Parathyroid adenoma (tissue), 2 donors: Measurements from ENCODE around the gene TCF15.

Experiments
- H2AFZ ChIP-seq: fragments of 300-600 bp; sonication (generic); one replicate; pipeline ENCODE4 v1.7.0; 2017; ENCODE audit warnings: antibody characterized with exemption, mild to moderate bottlenecking
- H3K27ac ChIP-seq: fragments of 300-600 bp; sonication (generic); one replicate; pipeline ENCODE4 v1.7.0; 2017
- H3K27me3 ChIP-seq: fragments of 300-600 bp; sonication (generic); one replicate; pipeline ENCODE4 v1.7.0; 2017; ENCODE audit warnings: low read length; ENCODE audit not compliant: control insufficient read depth, insufficient read depth
- H3K36me3 ChIP-seq: fragments of 300-600 bp; sonication (generic); one replicate; pipeline ENCODE4 v1.7.0; 2017; ENCODE audit warnings: low read length; ENCODE audit not compliant: control insufficient read depth, insufficient read depth
- H3K4me1 ChIP-seq: fragments of 300-600 bp; sonication (generic); one replicate; pipeline ENCODE4 v1.7.0; 2017; ENCODE audit warnings: control low read depth
- H3K4me2 ChIP-seq: fragments of 300-600 bp; sonication (generic); one replicate; pipeline ENCODE4 v1.7.0; 2017; ENCODE audit warnings: low read length
- H3K4me3 ChIP-seq: fragments of 300-600 bp; sonication (generic); one replicate; pipeline ENCODE4 v1.7.0; 2017; ENCODE audit warnings: low read depth, low read length
- H3K79me2 ChIP-seq: fragments of 300-600 bp; sonication (generic); one replicate; pipeline ENCODE4 v1.7.0; 2017; ENCODE audit warnings: control low read depth
- H3K9ac ChIP-seq: fragments of 300-600 bp; sonication (generic); one replicate; pipeline ENCODE4 v1.7.0; 2017; ENCODE audit warnings: mild to moderate bottlenecking
- H3K9me3 ChIP-seq: fragments of 300-600 bp; sonication (generic); one replicate; pipeline ENCODE4 v1.7.0; 2017; ENCODE audit warnings: low read length; ENCODE audit not compliant: control insufficient read depth
- CTCF ChIP-seq: fragments of 300-600 bp; sonication (generic); IDR thresholded peaks from one replicate; pipeline ENCODE4 v1.7.0; 2017; ENCODE audit warnings: antibody characterized with exemption, mild to moderate bottlenecking
- donor health status: primary hyperparathyroidism.

The TCF15 gene

GRCh38 chr20:637559-637958 lies 27.4 kb upstream of the TCF15 start:
- TF ChIP-seq CTCF: no peak
- no peak overlapping the region for H3K4me2 ChIP-seq
- H2AFZ ChIP-seq: no peak overlapping the region
- no peaks in the 10 kb centered on the region for H3K36me3 ChIP-seq
- no peak overlapping the region for H3K27ac ChIP-seq
- H3K4me1 ChIP-seq: no peaks in the 10 kb centered on the region
- H3K9ac ChIP-seq: no peak overlapping the region
- H3K79me2 ChIP-seq: no peaks in the 10 kb centered on the region
- no peaks in the 10 kb centered on the region for H3K27me3 ChIP-seq
- H3K9me3 ChIP-seq: no peaks in the 10 kb centered on the region
- no peak overlapping the region for H3K4me3 ChIP-seq

GRCh38 chr20:635893-636338 lies 25.8 kb upstream of the TCF15 start:
- H3K9ac ChIP-seq: no peak overlapping the region

GRCh38 chr20:635028-635892 lies 25.2 kb upstream of the TCF15 start:
- Histone ChIP-seq H3K4me1 (no peaks in the 10 kb centered on the region), H3K27me3 (no peaks in the 10 kb centered on the region), H2AFZ (no peak overlapping the region), H3K4me3 (no peak overlapping the region), H3K27ac (no peak overlapping the region), H3K79me2 (no peaks in the 10 kb centered on the region), H3K4me2 (no peak overlapping the region), H3K36me3 (no peaks in the 10 kb centered on the region), H3K9me3 (no peaks in the 10 kb centered on the region), H3K9ac (no peak overlapping the region)
- TF ChIP-seq CTCF: no peak

More at GRCh38 chr20:635893-636338, 25.8 kb upstream of the TCF15 start:
- H3K4me3 ChIP-seq: no peak overlapping the region
- H2AFZ ChIP-seq: no peak overlapping the region
- H3K27me3 ChIP-seq: no peaks in the 10 kb centered on the region
- H3K4me2 ChIP-seq: no peak overlapping the region
- H3K9me3 ChIP-seq: no peaks in the 10 kb centered on the region
- no peak for TF ChIP-seq CTCF
- no peaks in the 10 kb centered on the region for H3K36me3 ChIP-seq
- no peak overlapping the region for H3K27ac ChIP-seq
- no peaks in the 10 kb centered on the region for H3K4me1 ChIP-seq
- no peaks in the 10 kb centered on the region for H3K79me2 ChIP-seq

- no peaks in the 10 kb centered on the region for H3K9me3 ChIP-seq
- no peaks in the 10 kb centered on the region for H3K79me2 ChIP-seq
- no peak overlapping the region for H3K4me3 ChIP-seq
- H3K4me2 ChIP-seq: no peak overlapping the region
- no peaks in the 10 kb centered on the region for H3K27me3 ChIP-seq
- H3K4me1 ChIP-seq: no peaks in the 10 kb centered on the region
- H2AFZ ChIP-seq: no peak overlapping the region
- no peaks in the 10 kb centered on the region for H3K36me3 ChIP-seq
- H3K27ac ChIP-seq: no peak overlapping the region
- no peak overlapping the region for H3K9ac ChIP-seq
- TF ChIP-seq CTCF: no peak
Observed at GRCh38 chr20:634148-634925, 24.2 kb upstream of the TCF15 start.
